Omental fat pad (tissue), 4 donors: ENCODE results near the gene ARHGAP1. TPM values are rescaled to one million over a fixed set of nuclear protein-coding genes. Genes with fewer than 3 reads are reported as not detected.
A peak's percentile ranks its signal among the peaks of the same experiment; 100 is the strongest.

Source experiments
- ATAC-seq: fragments of 150-250 bp; one replicate; pipeline ENCODE4 v1.9.1; 2016; ENCODE audit warnings: mild to moderate bottlenecking, moderate library complexity; ENCODE audit not compliant: low FRiP score
- DNase-seq: peaks from one replicate; pipeline ENCODE4 v3.0.0-alpha.2; 2019; ENCODE audit warnings: low spot score
- CTCF ChIP-seq, 3 donors: fragments of 450-650 bp; IDR thresholded peaks; one replicate each; pipeline ENCODE4 v1.5.1; 2016 to 2017; ENCODE audit warnings: antibody characterized with exemption in 3 of 3, mild to moderate bottlenecking in 3 of 3, moderate library complexity in 2 of 3
- total RNA-seq, 4 donors: library from RNA; depleted of rRNA; stranded (reverse); fragments of >200 nt; gene quantifications; one replicate each; pipeline ENCODE4 v1.1.0, GENCODE V29; 2016

ARHGAP1 gene
- total RNA-seq: 10 to 100 TPM; 34.6 to 69.2 (median 42.6) TPM

- ATAC-seq: peak; percentile 98
- TF ChIP-seq CTCF (IDR thresholded peaks at IDR 0.05): no peak
- DNase-seq: peak; percentile 98
Observed at GRCh38 chr11:46700241-46701077, at the start of gene ARHGAP1, which contains the start of gene ZNF408. Gene ARHGAP1, minus strand, starts transcription at chr11:46700619. Its CDS starts 4,512 bp downstream, at chr11:46696107. Gene ZNF408, plus strand, starts transcription at chr11:46701031. Its CDS starts 17 bp downstream, at chr11:46701048.

- TF ChIP-seq CTCF (IDR thresholded peaks at IDR 0.05): no peak
- no peak for DNase-seq
- no peak for ATAC-seq
Observed at GRCh38 chr11:46747150-46747549, 46.7 kb upstream of the ARHGAP1 start.

GRCh38 chr11:46745995-46746394 lies 45.6 kb upstream of the ARHGAP1 start:
- ATAC-seq: no peak
- DNase-seq: no peak
- TF ChIP-seq CTCF (IDR thresholded peaks at IDR 0.05): no peak

- ATAC-seq: no peak
- no peak for TF ChIP-seq CTCF (IDR thresholded peaks at IDR 0.05)
Observed at GRCh38 chr11:46745328-46745727, 44.9 kb upstream of the ARHGAP1 start.

GRCh38 chr11:46743693-46744339 lies 43.4 kb upstream of the ARHGAP1 start:
- DNase-seq (no peak), ATAC-seq (no peak)
- TF ChIP-seq CTCF (IDR thresholded peaks at IDR 0.05): no peak

More at GRCh38 chr11:46745328-46745727, 44.9 kb upstream of the ARHGAP1 start:
- no peak for DNase-seq

- TF ChIP-seq CTCF (IDR thresholded peaks at IDR 0.05): no peak
- no peak for ATAC-seq
Observed at GRCh38 chr11:46743043-46743442, 42.6 kb upstream of the ARHGAP1 start.

More at GRCh38 chr11:46743043-46743442, 42.6 kb upstream of the ARHGAP1 start:
- no peak for DNase-seq
